Measurements from ENCODE around the gene ABLIM2.

The ABLIM2 gene

GRCh38 chr4:8174970-8175369 is 16.4 kb upstream of the ABLIM2 start:
- DNase-seq = no peak

GRCh38 chr4:8173492-8174242 is 15.1 kb upstream of the ABLIM2 start:
- DNase-seq = no peak

- no peak for DNase-seq
Observed at GRCh38 chr4:8171984-8172924, 13.6 kb upstream of the ABLIM2 start.

GRCh38 chr4:8171266-8171665 is 12.7 kb upstream of the ABLIM2 start:
- no peak for DNase-seq

- no peak for DNase-seq
Observed at GRCh38 chr4:8170341-8170740, 11.7 kb upstream of the ABLIM2 start.

- DNase-seq = no peak
Observed at GRCh38 chr4:8169763-8170162, 11.2 kb upstream of the ABLIM2 start.

- no peak for DNase-seq
Observed at GRCh38 chr4:8168832-8169598, 10.4 kb upstream of the ABLIM2 start.

GRCh38 chr4:8168232-8168631 is 9.6 kb upstream of the ABLIM2 start:
- DNase-seq = peak; percentile 27

GRCh38 chr4:8167815-8168214 is 9.2 kb upstream of the ABLIM2 start:
- DNase-seq = no peak

GRCh38 chr4:8167291-8167690 is 8.7 kb upstream of the ABLIM2 start:
- no peak for DNase-seq

- DNase-seq = peak; percentile 40
Observed at GRCh38 chr4:8165374-8165896, 6.8 kb upstream of the ABLIM2 start.

GRCh38 chr4:8164687-8165086 is 6.1 kb upstream of the ABLIM2 start:
- no peak for DNase-seq

- DNase-seq = no peak
Observed at GRCh38 chr4:8164194-8164565, 5.6 kb upstream of the ABLIM2 start.

GRCh38 chr4:8163436-8164193 is 5.0 kb upstream of the ABLIM2 start:
- no peak for DNase-seq

GRCh38 chr4:8163026-8163425 is 4.4 kb upstream of the ABLIM2 start:
- DNase-seq = no peak

GRCh38 chr4:8162625-8163024 is 4.0 kb upstream of the ABLIM2 start:
- DNase-seq = peak; percentile 37

GRCh38 chr4:8160572-8160971 is 2.0 kb upstream of the ABLIM2 start:
- no peak for DNase-seq

GRCh38 chr4:8160233-8160560 is 1.6 kb upstream of the ABLIM2 start:
- peak; percentile 29 for DNase-seq

GRCh38 chr4:8159537-8160232 is 1.1 kb upstream of the ABLIM2 start:
- DNase-seq = no peak

GRCh38 chr4:8157944-8158709 is 486 bp downstream of the ABLIM2 start:
- DNase-seq = peak; percentile 74

GRCh38 chr4:8157496-8157895 is 1.1 kb downstream of the ABLIM2 start:
- peak; percentile 41 for DNase-seq
